HepG2 (cell line): ENCODE results near the gene ANKRD12. TPM values are rescaled to one million over a fixed set of nuclear protein-coding genes. Genes with fewer than 3 reads are reported as not detected.
A peak's percentile ranks its signal among the peaks of the same experiment; 100 is the strongest.

Source experiments
- BORCS8-MEF2B ChIP-seq: sonication (generic); formaldehyde crosslinking; IDR thresholded peaks from 2 replicates; pipeline ENCODE4 v1.8.0; 2022; ENCODE audit warnings: mild to moderate bottlenecking, missing genetic modification reagents
- CC2D1A ChIP-seq: sonication (generic); formaldehyde crosslinking; IDR thresholded peaks from 2 replicates; pipeline ENCODE4 v1.8.1; 2023; ENCODE audit warnings: mild to moderate bottlenecking, missing genetic modification reagents
- NPAS2 ChIP-seq: sonication (generic); formaldehyde crosslinking; IDR thresholded peaks from 2 replicates; pipeline ENCODE4 v1.8.0; 2022; ENCODE audit warnings: mild to moderate bottlenecking, missing genetic modification reagents, borderline replicate concordance
- PCBP2 ChIP-seq: fragments of 200-400 bp; formaldehyde crosslinking; optimal IDR thresholded peaks from 2 replicates; pipeline ENCODE3; 2018; ENCODE audit warnings: low read length, low read depth; ENCODE audit not compliant: poor library complexity, severe bottlenecking
- PHF8 ChIP-seq: sonication (generic); formaldehyde crosslinking; IDR thresholded peaks from 2 replicates; pipeline ENCODE4 v1.5.0; 2020; ENCODE audit warnings: missing genetic modification reagents
- RXRB ChIP-seq: IDR thresholded peaks from 2 replicates; pipeline ENCODE4 v1.6.1; 2016; ENCODE audit warnings: borderline replicate concordance, missing genetic modification reagents, missing compliant biosample characterization
- WIZ ChIP-seq: sonication (generic); formaldehyde crosslinking; IDR thresholded peaks from 2 replicates; pipeline ENCODE4 v1.5.1; 2020; ENCODE audit warnings: mild to moderate bottlenecking, missing genetic modification reagents
- ZNF12 ChIP-seq: sonication (generic); formaldehyde crosslinking; IDR thresholded peaks from 2 replicates; pipeline ENCODE4 v1.5.0; 2020; ENCODE audit warnings: missing genetic modification reagents
- ZNF282 ChIP-seq: fragments of 450-650 bp; IDR thresholded peaks from 2 replicates; pipeline ENCODE4 v1.6.1; 2018; ENCODE audit not compliant: partially characterized antibody
- ZNF354B ChIP-seq: sonication (generic); formaldehyde crosslinking; IDR thresholded peaks from 2 replicates; pipeline ENCODE4 v1.8.0; 2022; ENCODE audit warnings: mild to moderate bottlenecking, missing genetic modification reagents
- ZNF572 ChIP-seq: sonication (generic); formaldehyde crosslinking; IDR thresholded peaks from 2 replicates; pipeline ENCODE4 v1.5.1; 2020; ENCODE audit warnings: mild to moderate bottlenecking, missing genetic modification reagents
- ZNF644 ChIP-seq: IDR thresholded peaks from 2 replicates; pipeline ENCODE4 v1.6.1; 2016; ENCODE audit warnings: low read depth
- ZNF652 ChIP-seq: IDR thresholded peaks from 2 replicates; pipeline ENCODE4 v1.6.1; 2016; ENCODE audit warnings: low read depth, borderline replicate concordance
- polyA plus RNA-seq, 8 experiments: library from polyadenylated mRNA; depleted of rRNA in 3 of 8; stranded (reverse) in 7 of 8; unstranded in 1 of 8; fragments of >200 nt; fragmentation: Illumina TruSeq in 4 of 8; extraction: Trizol in 4 of 8; gene quantifications; 2 replicates each; pipeline versions ENCODE4 v1.2.1 to v1.2.3, GENCODE V29; 2011 to 2016; ENCODE audit warnings: low read depth in 4 of 8, missing spikeins in 1 of 8, mixed read lengths in 1 of 8; ENCODE audit not compliant: insufficient read depth in 1 of 8
- total RNA-seq, 5 experiments: library from RNA; depleted of rRNA; stranded (reverse); fragments of >200 nt; fragmentation: Illumina TruSeq; extraction: Trizol; gene quantifications; 2 replicates each; pipeline ENCODE4 v1.2.3, GENCODE V29; 2016; ENCODE audit warnings: low read depth in 1 of 5
- TF ChIP-seq, protein P1 (sequence below): sonication (generic); formaldehyde crosslinking; IDR thresholded peaks from 2 replicates; pipeline ENCODE4 v1.4.0; 2020; ENCODE audit warnings: mild to moderate bottlenecking, missing genetic modification reagents
- TF ChIP-seq, protein P2 (sequence below): sonication (generic); formaldehyde crosslinking; IDR thresholded peaks from 2 replicates; pipeline ENCODE4 v1.4.0; 2020; ENCODE audit warnings: missing genetic modification reagents, borderline replicate concordance
- TF ChIP-seq, protein P3 (sequence below): sonication (generic); formaldehyde crosslinking; IDR thresholded peaks from 2 replicates; pipeline ENCODE4 v1.8.0; 2022; ENCODE audit warnings: mild to moderate bottlenecking, missing genetic modification reagents
- TF ChIP-seq, protein P4 (sequence below): sonication (generic); formaldehyde crosslinking; IDR thresholded peaks from 2 replicates; pipeline ENCODE4 v1.5.0; 2020; ENCODE audit warnings: mild to moderate bottlenecking, missing genetic modification reagents, borderline replicate concordance
- TF ChIP-seq, protein P5 (sequence below): sonication (generic); formaldehyde crosslinking; conservative IDR thresholded peaks from 2 replicates; pipeline ENCODE4 v1.5.0; 2020; ENCODE audit warnings: missing genetic modification reagents
- TF ChIP-seq, protein P6 (sequence below): sonication (generic); formaldehyde crosslinking; IDR thresholded peaks from 2 replicates; pipeline ENCODE4 v1.9.0; 2021; ENCODE audit warnings: missing genetic modification reagents, mild to moderate bottlenecking, borderline replicate concordance
- TF ChIP-seq, protein P7 (sequence below): sonication (generic); formaldehyde crosslinking; IDR thresholded peaks from 2 replicates; pipeline ENCODE4 v1.4.0; 2020; ENCODE audit warnings: missing genetic modification reagents

The ANKRD12 gene
- total and polyA plus RNA-seq, 2 of the 13 experiments (the other 11 are each of a cell fraction or from before 2014, with no cell fraction given), result 6.0 to 23.2 TPM

DNA sequence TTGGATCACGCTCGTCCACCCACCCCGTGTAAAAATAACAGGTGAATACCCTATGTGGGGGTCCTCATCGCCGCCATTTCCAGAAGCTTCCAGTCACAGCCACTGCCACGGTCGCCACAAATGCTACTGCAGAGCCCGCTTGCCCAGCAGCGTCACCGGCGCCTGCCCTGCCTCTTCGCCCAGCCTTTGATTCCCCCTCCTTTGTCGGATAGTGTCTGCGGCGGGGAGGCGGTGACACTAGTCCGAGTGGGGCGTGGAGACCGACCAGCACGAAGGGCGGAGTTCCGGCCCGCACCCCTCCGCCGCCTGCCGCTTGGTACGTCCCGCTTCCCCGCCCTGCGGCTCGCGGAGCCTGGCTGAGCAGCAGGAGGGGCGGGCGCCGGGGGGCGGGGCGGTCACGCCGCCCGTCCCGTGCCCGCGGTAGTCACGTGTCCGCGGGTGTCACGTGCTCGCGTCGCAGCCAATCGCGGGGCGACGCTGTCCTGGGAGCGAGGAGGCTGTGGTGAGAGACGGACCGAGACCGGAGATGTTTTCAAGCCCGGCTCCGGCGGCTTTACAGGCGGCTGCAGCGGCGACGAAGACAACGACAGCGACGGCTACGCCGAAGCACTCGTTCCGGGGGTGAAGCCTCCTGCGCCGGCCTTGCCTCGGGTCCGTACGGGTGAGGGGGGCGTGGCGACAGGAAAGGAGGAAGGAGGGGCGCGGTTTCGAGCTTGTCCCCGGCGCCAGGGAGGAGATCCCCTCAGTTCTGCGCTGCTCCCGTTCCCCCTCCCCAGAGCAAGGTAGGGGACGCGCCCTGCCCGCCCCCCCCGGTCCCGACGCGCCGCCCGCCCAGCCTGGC lies at the start of gene ANKRD12 (continued):
- TF ChIP-seq, protein P1, sequence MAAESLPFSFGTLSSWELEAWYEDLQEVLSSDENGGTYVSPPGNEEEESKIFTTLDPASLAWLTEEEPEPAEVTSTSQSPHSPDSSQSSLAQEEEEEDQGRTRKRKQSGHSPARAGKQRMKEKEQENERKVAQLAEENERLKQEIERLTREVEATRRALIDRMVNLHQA, result no peak
- TF ChIP-seq, protein P2, sequence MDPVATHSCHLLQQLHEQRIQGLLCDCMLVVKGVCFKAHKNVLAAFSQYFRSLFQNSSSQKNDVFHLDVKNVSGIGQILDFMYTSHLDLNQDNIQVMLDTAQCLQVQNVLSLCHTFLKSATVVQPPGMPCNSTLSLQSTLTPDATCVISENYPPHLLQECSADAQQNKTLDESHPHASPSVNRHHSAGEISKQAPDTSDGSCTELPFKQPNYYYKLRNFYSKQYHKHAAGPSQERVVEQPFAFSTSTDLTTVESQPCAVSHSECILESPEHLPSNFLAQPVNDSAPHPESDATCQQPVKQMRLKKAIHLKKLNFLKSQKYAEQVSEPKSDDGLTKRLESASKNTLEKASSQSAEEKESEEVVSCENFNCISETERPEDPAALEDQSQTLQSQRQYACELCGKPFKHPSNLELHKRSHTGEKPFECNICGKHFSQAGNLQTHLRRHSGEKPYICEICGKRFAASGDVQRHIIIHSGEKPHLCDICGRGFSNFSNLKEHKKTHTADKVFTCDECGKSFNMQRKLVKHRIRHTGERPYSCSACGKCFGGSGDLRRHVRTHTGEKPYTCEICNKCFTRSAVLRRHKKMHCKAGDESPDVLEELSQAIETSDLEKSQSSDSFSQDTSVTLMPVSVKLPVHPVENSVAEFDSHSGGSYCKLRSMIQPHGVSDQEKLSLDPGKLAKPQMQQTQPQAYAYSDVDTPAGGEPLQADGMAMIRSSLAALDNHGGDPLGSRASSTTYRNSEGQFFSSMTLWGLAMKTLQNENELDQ, result 0 out of 2 replicates have a peak, but pooled peaks have one; percentile 21
- TF ChIP-seq NPAS2 (CRISPR knock-in tag), result peak; percentile 93; the same call in 1 of the 2 replicates
- TF ChIP-seq ZNF572 (CRISPR knock-in tag), result no peak
- TF ChIP-seq ZNF652 (CRISPR knock-in tag), result no peak
- peak; percentile 52 for TF ChIP-seq BORCS8-MEF2B (CRISPR knock-in tag)
- TF ChIP-seq, protein P3, sequence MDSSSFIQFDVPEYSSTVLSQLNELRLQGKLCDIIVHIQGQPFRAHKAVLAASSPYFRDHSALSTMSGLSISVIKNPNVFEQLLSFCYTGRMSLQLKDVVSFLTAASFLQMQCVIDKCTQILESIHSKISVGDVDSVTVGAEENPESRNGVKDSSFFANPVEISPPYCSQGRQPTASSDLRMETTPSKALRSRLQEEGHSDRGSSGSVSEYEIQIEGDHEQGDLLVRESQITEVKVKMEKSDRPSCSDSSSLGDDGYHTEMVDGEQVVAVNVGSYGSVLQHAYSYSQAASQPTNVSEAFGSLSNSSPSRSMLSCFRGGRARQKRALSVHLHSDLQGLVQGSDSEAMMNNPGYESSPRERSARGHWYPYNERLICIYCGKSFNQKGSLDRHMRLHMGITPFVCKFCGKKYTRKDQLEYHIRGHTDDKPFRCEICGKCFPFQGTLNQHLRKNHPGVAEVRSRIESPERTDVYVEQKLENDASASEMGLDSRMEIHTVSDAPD (CRISPR knock-in tag), result no peak
- TF ChIP-seq PCBP2, result no peak
- TF ChIP-seq, protein P4, sequence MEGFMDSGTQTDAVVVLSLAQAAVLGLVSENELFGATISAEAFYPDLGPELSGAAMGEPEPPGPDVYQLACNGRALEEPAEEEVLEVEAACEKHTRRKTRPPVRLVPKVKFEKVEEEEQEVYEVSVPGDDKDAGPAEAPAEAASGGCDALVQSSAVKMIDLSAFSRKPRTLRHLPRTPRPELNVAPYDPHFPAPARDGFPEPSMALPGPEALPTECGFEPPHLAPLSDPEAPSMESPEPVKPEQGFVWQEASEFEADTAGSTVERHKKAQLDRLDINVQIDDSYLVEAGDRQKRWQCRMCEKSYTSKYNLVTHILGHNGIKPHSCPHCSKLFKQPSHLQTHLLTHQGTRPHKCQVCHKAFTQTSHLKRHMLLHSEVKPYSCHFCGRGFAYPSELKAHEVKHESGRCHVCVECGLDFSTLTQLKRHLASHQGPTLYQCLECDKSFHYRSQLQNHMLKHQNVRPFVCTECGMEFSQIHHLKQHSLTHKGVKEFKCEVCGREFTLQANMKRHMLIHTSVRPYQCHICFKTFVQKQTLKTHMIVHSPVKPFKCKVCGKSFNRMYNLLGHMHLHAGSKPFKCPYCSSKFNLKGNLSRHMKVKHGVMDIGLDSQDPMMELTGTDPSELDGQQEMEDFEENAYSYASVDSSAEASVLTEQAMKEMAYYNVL (CRISPR knock-in tag), result peak; percentile 83; the same call in 1 of the 2 replicates
- TF ChIP-seq ZNF282, result no peak
- TF ChIP-seq WIZ (CRISPR knock-in tag), result peak; percentile 28; the same call in 1 of the 2 replicates
- TF ChIP-seq, protein P5, sequence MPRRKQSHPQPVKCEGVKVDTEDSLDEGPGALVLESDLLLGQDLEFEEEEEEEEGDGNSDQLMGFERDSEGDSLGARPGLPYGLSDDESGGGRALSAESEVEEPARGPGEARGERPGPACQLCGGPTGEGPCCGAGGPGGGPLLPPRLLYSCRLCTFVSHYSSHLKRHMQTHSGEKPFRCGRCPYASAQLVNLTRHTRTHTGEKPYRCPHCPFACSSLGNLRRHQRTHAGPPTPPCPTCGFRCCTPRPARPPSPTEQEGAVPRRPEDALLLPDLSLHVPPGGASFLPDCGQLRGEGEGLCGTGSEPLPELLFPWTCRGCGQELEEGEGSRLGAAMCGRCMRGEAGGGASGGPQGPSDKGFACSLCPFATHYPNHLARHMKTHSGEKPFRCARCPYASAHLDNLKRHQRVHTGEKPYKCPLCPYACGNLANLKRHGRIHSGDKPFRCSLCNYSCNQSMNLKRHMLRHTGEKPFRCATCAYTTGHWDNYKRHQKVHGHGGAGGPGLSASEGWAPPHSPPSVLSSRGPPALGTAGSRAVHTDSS (CRISPR knock-in tag), result no peak
- TF ChIP-seq RXRB (CRISPR knock-in tag), result peak; percentile 19; the same call in 1 of the 2 replicates
- TF ChIP-seq ZNF12, result no peak
- no peak for TF ChIP-seq ZNF354B
- no peak for TF ChIP-seq CC2D1A
- TF ChIP-seq, protein P6, sequence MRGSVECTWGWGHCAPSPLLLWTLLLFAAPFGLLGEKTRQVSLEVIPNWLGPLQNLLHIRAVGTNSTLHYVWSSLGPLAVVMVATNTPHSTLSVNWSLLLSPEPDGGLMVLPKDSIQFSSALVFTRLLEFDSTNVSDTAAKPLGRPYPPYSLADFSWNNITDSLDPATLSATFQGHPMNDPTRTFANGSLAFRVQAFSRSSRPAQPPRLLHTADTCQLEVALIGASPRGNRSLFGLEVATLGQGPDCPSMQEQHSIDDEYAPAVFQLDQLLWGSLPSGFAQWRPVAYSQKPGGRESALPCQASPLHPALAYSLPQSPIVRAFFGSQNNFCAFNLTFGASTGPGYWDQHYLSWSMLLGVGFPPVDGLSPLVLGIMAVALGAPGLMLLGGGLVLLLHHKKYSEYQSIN (CRISPR knock-in tag), result no peak
- peak; percentile 89 for TF ChIP-seq PHF8 (CRISPR knock-in tag)
- TF ChIP-seq, protein P7, sequence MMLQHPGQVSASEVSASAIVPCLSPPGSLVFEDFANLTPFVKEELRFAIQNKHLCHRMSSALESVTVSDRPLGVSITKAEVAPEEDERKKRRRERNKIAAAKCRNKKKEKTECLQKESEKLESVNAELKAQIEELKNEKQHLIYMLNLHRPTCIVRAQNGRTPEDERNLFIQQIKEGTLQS, result no peak
- no peak for TF ChIP-seq ZNF644 (CRISPR knock-in tag)
